ENCODE results near the gene PDE7B. TPM values are rescaled to one million over a fixed set of nuclear protein-coding genes. Genes with fewer than 3 reads are reported as not detected.

The PDE7B gene
- total and polyA plus RNA-seq, 2 of the 4 experiments (the other 2 are of a cell fraction) = 7.8 to 12.4 TPM

- no peak overlapping the region for H4K91ac ChIP-seq (ENCODE audit: insufficient read depth, low read depth, low read length)
- no peak overlapping the region for H3K27ac ChIP-seq (ENCODE audit: insufficient read depth, low read length)
- H3K18ac ChIP-seq (ENCODE audit: low read depth, low read length) = no peak overlapping the region
- no peaks in the 10 kb centered on the region for H4K20me1 ChIP-seq (ENCODE audit: insufficient read depth, low read length)
- no peak overlapping the region for H4K8ac ChIP-seq (ENCODE audit: low read depth in 2 of 2, low read length in 2 of 2)
- no peak overlapping the region for H3K9ac ChIP-seq (ENCODE audit: low read depth, low read length)
- WGBS, 2 experiments (ENCODE audit: extremely low coverage in 2 of 2, insufficient read length in 1 of 2) = no CpG with 5 or more reads among the region's 5 CpGs
- H2AFZ ChIP-seq (replicated peaks; ENCODE audit: low read length, poor library complexity) = no peak overlapping the region
- no peak overlapping the region for H4K5ac ChIP-seq (ENCODE audit: low read depth, low read length)
- intact Hi-C loops (cut with micrococcal nuclease) = no loop called here
- H3K36me3 ChIP-seq (ENCODE audit: control insufficient read depth, insufficient read depth, low read length) = peaks cover 6% of the 10 kb centered on the region
- in situ Hi-C loops (cut with MboI; ENCODE audit: low sequenced_read_pairs) = no loop called here
- no peak overlapping the region for H2BK20ac ChIP-seq (ENCODE audit: low read depth, low read length)
- H3K9me3 ChIP-seq (ENCODE audit: control insufficient read depth, insufficient read depth, low read length) = no peaks in the 10 kb centered on the region
- H2BK15ac ChIP-seq (ENCODE audit: low read depth, low read length) = no peak overlapping the region
- H3K4me3 ChIP-seq (ENCODE audit: insufficient read depth, low read depth, low read length) = no peak overlapping the region
- H3K4me2 ChIP-seq (ENCODE audit: low read depth, low read length) = no peak overlapping the region
- no peak overlapping the region for H2AK5ac ChIP-seq (ENCODE audit: low read depth, low read length)
- no peak overlapping the region for H2BK5ac ChIP-seq (ENCODE audit: low read depth, low read length, poor library complexity, severe bottlenecking)
- CTCF ChIA-PET = interaction anchor here (0.7 kb wide), 1 partner anchor 459 kb away, joined by 5 read pairs; no protein-coding TSS in a partner anchor
- DNase-seq (no peak), ATAC-seq (ENCODE audit: low read depth) (no peak)
- dilution Hi-C loops (cut with HindIII; ENCODE audit: low sequenced_read_pairs, unreplicated experiment) = no loop called here
- POLR2A ChIA-PET (ENCODE audit: unreplicated experiment) = no interaction called here
- no peak overlapping the region for H3K23ac ChIP-seq (ENCODE audit: low read depth, low read length)
- peaks cover 20 to 38% of the 10 kb centered on the region in 2 experiments for H3K79me1 ChIP-seq (ENCODE audit: low read depth in 1 of 2, low read length in 2 of 2)
- H2AK9ac ChIP-seq (replicated peaks; ENCODE audit: low read depth, low read length, poor library complexity) = no peak overlapping the region
- H3K4me1 ChIP-seq (ENCODE audit: control insufficient read depth, insufficient read depth, low read length) = no peaks in the 10 kb centered on the region; the same call in 1 of the 2 replicates
- no peak overlapping the region for H3K14ac ChIP-seq (replicated peaks; ENCODE audit: low read depth, low read length)
- H3K27me3 ChIP-seq (ENCODE audit: control insufficient read depth, insufficient read depth, low read length) = no peaks in the 10 kb centered on the region
- no peaks in the 10 kb centered on the region for H3K9me1 ChIP-seq (ENCODE audit: insufficient read depth, low read length)
- no peak overlapping the region for H2BK120ac ChIP-seq (ENCODE audit: low read depth, low read length)
- no peak overlapping the region for H3K56ac ChIP-seq (ENCODE audit: extremely low read depth, insufficient read depth, low read length)
- no peak overlapping the region for H3K4ac ChIP-seq (ENCODE audit: low read depth, low read length)
- TF ChIP-seq MXI1 (IDR thresholded peaks at IDR 0.05; ENCODE audit: borderline replicate concordance, low read depth, low read length) (no peak), CTCF (conservative IDR thresholded peaks at IDR 0.05; ENCODE audit: low read depth, low read length) (no peak), BHLHE40 (IDR thresholded peaks at IDR 0.05; ENCODE audit: low read depth, low read length) (no peak), RAD21 (IDR thresholded peaks at IDR 0.05; ENCODE audit: low read length) (no peak), CEBPB (IDR thresholded peaks at IDR 0.05; ENCODE audit: low read depth, low read length) (no peak), USF2 (IDR thresholded peaks at IDR 0.05; ENCODE audit: low read depth, low read length) (no peak), RFX5 (IDR thresholded peaks at IDR 0.05; ENCODE audit: low read depth, low read length) (no peak), FOS (IDR thresholded peaks at IDR 0.05; ENCODE audit: low read depth, low read length) (no peak), SMC3 (IDR thresholded peaks at IDR 0.05; ENCODE audit: low read depth, low read length) (no peak), CHD1 (IDR thresholded peaks at IDR 0.05; ENCODE audit: low read depth, low read length) (no peak), RCOR1 (IDR thresholded peaks at IDR 0.05; ENCODE audit: insufficient replicate concordance, low read length) (no peak), POLR2A (IDR thresholded peaks at IDR 0.05; ENCODE audit: low read depth, low read length) (no peak)
- BruUV-seq (replicated peaks) = no TSS peak
Measured at GRCh38 chr6:136134268-136134667, 282.8 kb downstream of the PDE7B start.
